HepG2 (cell line): ENCODE results near the gene CSNK1G1. TPM values are rescaled to one million over a fixed set of nuclear protein-coding genes. Genes with fewer than 3 reads are reported as not detected.

Experiments
- ATAC-seq: fragments of 200-7000 bp; cut with Tn5 transposase; 3 replicates; pipeline ENCODE4 v1.9.1; 2020; ENCODE audit warnings: mild to moderate bottlenecking, moderate library complexity
- BruUV-seq: library from RNA; stranded (reverse); fragments of 400-500 nt; replicated peaks from 2 replicates; lab custom pipeline; 2021; lab: Mats Ljungman, UMichigan
- CTCF ChIA-PET: fragments of 300-600 bp; formaldehyde crosslinking; extraction: SDS; loops from one replicate; lab custom pipeline; 2021; ENCODE audit warnings: low total read pairs, inconsistent platforms, low intra/inter-chr PET ratio; lab: Yijun Ruan, JAX
- POLR2A ChIA-PET: fragments of 350-600 bp; sonication (Branson Sonifier 250); formaldehyde crosslinking; loops from one replicate; lab custom pipeline; 2020; ENCODE audit warnings: antibody characterized with exemption, inconsistent platforms; lab: Yijun Ruan, JAX
- DNase-seq: peaks from one replicate; pipeline ENCODE4 v3.0.0-alpha.2; 2015; ENCODE audit warnings: low spot score
- FAIRE-seq: peaks from 3 replicates; lab custom pipeline; 2011; peaks lifted over from hg19 to GRCh38; lab: Jason Lieb, UNC
- H2AFZ ChIP-seq: one replicate; pipeline ENCODE4 v1.6.1; 2011; ENCODE audit warnings: low read length, inconsistent platforms
- H3K27ac ChIP-seq: fragments of 300-600 bp; 3 replicates; pipeline ENCODE4 v1.8.0; 2011; ENCODE audit warnings: mixed run types, mild to moderate bottlenecking, mixed read lengths, low read length, inconsistent platforms; ENCODE audit not compliant: insufficient read depth; ENCODE audit errors: extremely low read length
- H3K27me3 ChIP-seq, 2 experiments: fragments of 200-600 bp in 1 of 2; 2 replicates in 1 of 2; 3 replicates in 1 of 2; pipeline versions ENCODE4 v1.6.0 to v1.8.0; 2011; ENCODE audit warnings: low read length in 2 of 2, mild to moderate bottlenecking in 2 of 2, moderate library complexity in 2 of 2, inconsistent platforms in 1 of 2; ENCODE audit not compliant: insufficient read depth in 2 of 2, control insufficient read depth in 1 of 2
- H3K36me3 ChIP-seq, 2 experiments: fragments of 200-600 bp in 1 of 2; replicated peaks in 1 of 2; 2 replicates in 1 of 2; 3 replicates in 1 of 2; pipeline versions ENCODE4 v1.5.1 to v1.8.0; 2011; ENCODE audit warnings: low read length in 2 of 2, inconsistent platforms in 1 of 2; ENCODE audit not compliant: insufficient read depth in 2 of 2, control insufficient read depth in 1 of 2
- H3K4me1 ChIP-seq: 2 replicates; pipeline ENCODE4 v1.5.1; 2012; ENCODE audit warnings: low read length, inconsistent platforms; ENCODE audit not compliant: insufficient read depth
- H3K4me2 ChIP-seq: 2 replicates; pipeline ENCODE4 v1.6.0; 2011; ENCODE audit warnings: low read depth, low read length, inconsistent platforms
- H3K4me3 ChIP-seq, 3 experiments: fragments of 200-600 bp in 1 of 3; sonication (generic), shearing (Covaris generic) in 1 of 3; replicated peaks in 1 of 3; 2 replicates each; pipeline ENCODE4 v1.5.1; 2011 to 2016; ENCODE audit warnings: low read length in 3 of 3, inconsistent platforms in 2 of 3, low read depth in 2 of 3, mild to moderate bottlenecking in 2 of 3, control low read depth in 1 of 3, mixed read lengths in 1 of 3; ENCODE audit not compliant: insufficient read depth in 1 of 3
- H3K79me2 ChIP-seq: one replicate; pipeline ENCODE4 v1.6.1; 2011; ENCODE audit warnings: low read length, inconsistent platforms; ENCODE audit not compliant: insufficient read depth
- H3K9ac ChIP-seq: 2 replicates; pipeline ENCODE4 v1.6.0; 2011; ENCODE audit warnings: mild to moderate bottlenecking, low read depth, low read length, inconsistent platforms; ENCODE audit not compliant: insufficient read depth
- H3K9me3 ChIP-seq: 2 replicates; pipeline ENCODE4 v1.5.1; 2012; ENCODE audit warnings: mild to moderate bottlenecking, low read length
- H4K20me1 ChIP-seq: 2 replicates; pipeline ENCODE4 v1.6.0; 2011; ENCODE audit warnings: inconsistent platforms, mild to moderate bottlenecking, low read length, moderate library complexity; ENCODE audit not compliant: insufficient read depth
- ATF7-NPFF ChIP-seq: sonication (generic); formaldehyde crosslinking; IDR thresholded peaks from 2 replicates; pipeline ENCODE4 v1.8.1; 2023; ENCODE audit warnings: mild to moderate bottlenecking, low read depth, missing genetic modification reagents, moderate library complexity
- FUBP1 ChIP-seq: sonication (generic); formaldehyde crosslinking; IDR thresholded peaks from 2 replicates; pipeline ENCODE4 v1.5.1; 2020; ENCODE audit warnings: missing genetic modification reagents, mild to moderate bottlenecking, borderline replicate concordance
- GMEB2 ChIP-seq: IDR thresholded peaks from 2 replicates; pipeline ENCODE4 v1.6.1; 2016; ENCODE audit warnings: missing biosample characterization, missing genetic modification reagents, low read depth
- HES4 ChIP-seq: sonication (generic); formaldehyde crosslinking; IDR thresholded peaks from 2 replicates; pipeline ENCODE4 v1.9.0; 2021; ENCODE audit warnings: mild to moderate bottlenecking, missing genetic modification reagents, borderline replicate concordance
- KDM3A ChIP-seq: IDR thresholded peaks from 2 replicates; pipeline ENCODE4 v1.6.1; 2018; ENCODE audit warnings: low read depth, missing compliant biosample characterization
- KLF13 ChIP-seq: sonication (generic); formaldehyde crosslinking; IDR thresholded peaks from 2 replicates; pipeline ENCODE4 v1.4.0; 2020; ENCODE audit warnings: mild to moderate bottlenecking, missing genetic modification reagents
- NFIB ChIP-seq: sonication (generic); formaldehyde crosslinking; IDR thresholded peaks from 2 replicates; pipeline ENCODE4 v1.9.0; 2021; ENCODE audit warnings: missing genetic modification reagents, mild to moderate bottlenecking, borderline replicate concordance
- NR2F1 ChIP-seq, 2 experiments: fragments of 450-650 bp in 1 of 2; formaldehyde crosslinking in 1 of 2; IDR thresholded peaks; 2 replicates each; pipeline versions ENCODE4 v1.5.0 to v1.6.1; 2016 to 2020; ENCODE audit warnings: mild to moderate bottlenecking in 1 of 2, missing compliant biosample characterization in 1 of 2, missing genetic modification reagents in 1 of 2, moderate library complexity in 1 of 2
- NR2F2 ChIP-seq: IDR thresholded peaks from 2 replicates; pipeline ENCODE4 v1.6.1; 2012; ENCODE audit warnings: low read depth, inconsistent platforms, borderline replicate concordance
- PITX1 ChIP-seq: sonication (generic); formaldehyde crosslinking; IDR thresholded peaks from 2 replicates; pipeline ENCODE4 v1.5.1; 2020; ENCODE audit warnings: mild to moderate bottlenecking, missing genetic modification reagents
- RELA ChIP-seq: sonication (generic); formaldehyde crosslinking; IDR thresholded peaks from 2 replicates; pipeline ENCODE4 v1.4.0; 2020; ENCODE audit warnings: missing genetic modification reagents
- RFX1 ChIP-seq: fragments of 450-650 bp; IDR thresholded peaks from 2 replicates; pipeline ENCODE4 v1.6.1; 2017
- TIGD3 ChIP-seq: sonication (generic); formaldehyde crosslinking; IDR thresholded peaks from 2 replicates; pipeline ENCODE4 v1.5.1; 2020; ENCODE audit warnings: mild to moderate bottlenecking, missing genetic modification reagents, borderline replicate concordance
- ZIK1 ChIP-seq: sonication (generic); formaldehyde crosslinking; IDR thresholded peaks from 2 replicates; pipeline ENCODE4 v1.5.0; 2020; ENCODE audit warnings: mild to moderate bottlenecking, low read depth, missing genetic modification reagents, borderline replicate concordance
- ZNF382 ChIP-seq: sonication (generic); formaldehyde crosslinking; IDR thresholded peaks from 2 replicates; pipeline ENCODE4 v1.5.0; 2020; ENCODE audit warnings: missing genetic modification reagents, mild to moderate bottlenecking, borderline replicate concordance
- ZNF530 ChIP-seq: sonication (generic); formaldehyde crosslinking; IDR thresholded peaks from 2 replicates; pipeline ENCODE4 v1.5.0; 2020; ENCODE audit warnings: low read depth, mild to moderate bottlenecking, missing genetic modification reagents
- ZNF556 ChIP-seq: sonication (generic); formaldehyde crosslinking; IDR thresholded peaks from 2 replicates; pipeline ENCODE4 v1.4.0; 2020; ENCODE audit warnings: mild to moderate bottlenecking, missing genetic modification reagents, borderline replicate concordance
- ZNF672 ChIP-seq: sonication (generic); formaldehyde crosslinking; IDR thresholded peaks from 2 replicates; pipeline ENCODE4 v1.8.1; 2022; ENCODE audit warnings: missing genetic modification reagents
- ZNF841 ChIP-seq: sonication (generic); formaldehyde crosslinking; IDR thresholded peaks from 2 replicates; pipeline ENCODE4 v1.8.1; 2023; ENCODE audit warnings: missing genetic modification reagents, borderline replicate concordance
- WGBS: methylation state at CpG from one replicate; pipeline ENCODE4 v1.1.6; 2017; ENCODE audit warnings: low lambda C conversion rate; 5-methylcytosine and 5-hydroxymethylcytosine counted together
- in situ Hi-C: cut with HindIII; loops from 2 replicates; pipeline ENCODE4 v1.10.0; 2017; ENCODE audit warnings: low pct_unique_long_range_greater_than_20kb; ENCODE audit not compliant: extremely low pct_ligation_motif_present
- intact Hi-C: fragments of 100-400 bp; cut with micrococcal nuclease; formaldehyde crosslinking; loops from one replicate; pipeline ENCODE4 v1.10.0; 2022; ENCODE audit not compliant: unreplicated experiment
- polyA plus RNA-seq, 8 experiments: library from polyadenylated mRNA; depleted of rRNA in 3 of 8; stranded (reverse) in 7 of 8; unstranded in 1 of 8; fragments of >200 nt; fragmentation: Illumina TruSeq in 4 of 8; extraction: Trizol in 4 of 8; gene quantifications; 2 replicates each; pipeline versions ENCODE4 v1.2.1 to v1.2.3, GENCODE V29; 2011 to 2016; ENCODE audit warnings: low read depth in 4 of 8, missing spikeins in 1 of 8, mixed read lengths in 1 of 8; ENCODE audit not compliant: insufficient read depth in 1 of 8
- total RNA-seq, 5 experiments: library from RNA; depleted of rRNA; stranded (reverse); fragments of >200 nt; fragmentation: Illumina TruSeq; extraction: Trizol; gene quantifications; 2 replicates each; pipeline ENCODE4 v1.2.3, GENCODE V29; 2016; ENCODE audit warnings: low read depth in 1 of 5

The CSNK1G1 gene
- total and polyA plus RNA-seq, 2 of the 13 experiments (the other 11 are each of a cell fraction or from before 2014, with no cell fraction given) = 8.5 to 12.6 TPM

GRCh38 chr15:64162869-64163658 is 192.9 kb downstream of the CSNK1G1 start, which contains the start of gene PPIB:
Gene PPIB (minus strand): TSS chr15:64163022. CDS start chr15:64162986, 36 bp downstream.
- Histone ChIP-seq H3K79me2 (peaks cover 31% of the 10 kb centered on the region), H3K4me1 (peaks cover 53% of the 10 kb centered on the region), H3K9me3 (no peaks in the 10 kb centered on the region), H3K27me3 (no peaks in the 10 kb centered on the region; a peak in 1 of 5 replicates), H3K27ac (peak within 1 kb of the TSS; percentile 90), H3K4me3 (peak within 1 kb of the TSS; percentile 95 to 98 (median 97)), H3K36me3 (peaks cover 15 to 25% of the 10 kb centered on the region in 2 experiments), H4K20me1 (peaks cover 17% of the 10 kb centered on the region), H3K9ac (peak within 1 kb of the TSS; percentile 91), H2AFZ (peak within 1 kb of the TSS; percentile 79), H3K4me2 (peak within 1 kb of the TSS; percentile 99)
- 7% methylated on average over 4 of the region's 69 CpGs for WGBS
- intact Hi-C loops = loop anchor here (5.0 kb wide), 2 partner anchors 194 to 519 kb away; partner anchors contain the start of gene CSNK1G1
- no TSS peak for BruUV-seq
- peak; percentile 93 for DNase-seq
- POLR2A ChIA-PET = interaction anchor here (0.5 to 4.4 kb wide), 18 partner anchors 9 to 1141 kb away, joined by 3 to 52 read pairs (median 4); partner anchors contain the start of genes CIAO2A, CSNK1G1, RNU5B-1 and SNX1
- ATAC-seq = peak; percentile 96
- CTCF ChIA-PET = no interaction called here
- in situ Hi-C loops = no loop called here
- no peak for FAIRE-seq
- TF ChIP-seq KLF13 (CRISPR knock-in tag) (no peak), GMEB2 (CRISPR knock-in tag) (peak; percentile 32; the same call in 1 of the 2 replicates), ZNF530 (no peak), RELA (no peak), ZIK1 (CRISPR knock-in tag) (peak; percentile 60; the same call in 1 of the 2 replicates), ZNF672 (CRISPR knock-in tag) (no peak), KDM3A (CRISPR knock-in tag) (no peak), NFIB (CRISPR knock-in tag) (no peak), TIGD3 (no peak), HES4 (CRISPR knock-in tag) (peak; percentile 54; the same call in 1 of the 2 replicates), ZNF382 (CRISPR knock-in tag) (no peak), PITX1 (CRISPR knock-in tag) (no peak), ZNF841 (CRISPR knock-in tag) (no peak), NR2F2 (no peak; the same call in 1 of the 2 replicates), FUBP1 (no peak; the same call in 1 of the 2 replicates), NR2F1 (CRISPR knock-in tag; IDR thresholded peaks at IDR 0.05) (no peak), ATF7-NPFF (CRISPR knock-in tag) (peak; percentile 60), RFX1 (no peak), ZNF556 (CRISPR knock-in tag) (peak; percentile 34; the same call in 1 of the 2 replicates)
